Panc1 (cell line): ENCODE measurements around the gene ROS1. TPM values are rescaled to one million over a fixed set of nuclear protein-coding genes. Genes with fewer than 3 reads are reported as not detected.
"Not testable (repeated sequence)": the region's sequence is repeated elsewhere in the genome, so short reads cannot be mapped to it uniquely, and the experiment has no call there.

ENCODE experiments used
- ATAC-seq: fragments of 200-7000 bp; cut with Tn5 transposase; 2 replicates; pipeline ENCODE4 v1.9.1; 2020; ENCODE audit warnings: mild to moderate bottlenecking, moderate library complexity
- BruUV-seq: library from RNA; stranded (reverse); fragments of 400-500 nt; replicated peaks from 2 replicates; lab custom pipeline; 2021; lab: Mats Ljungman, UMichigan
- CTCF ChIA-PET: fragments of 300-600 bp; sonication (Branson Sonifier 250); formaldehyde crosslinking; loops from one replicate; lab custom pipeline; 2022; ENCODE audit warnings: antibody characterized with exemption; lab: Charles Lee
- POLR2A ChIA-PET: fragments of 300-600 bp; sonication (Branson Sonifier 250); formaldehyde crosslinking; loops from one replicate; lab custom pipeline; 2022; ENCODE audit warnings: antibody characterized with exemption; lab: Charles Lee
- DNase-seq: peaks from one replicate; pipeline ENCODE4 v3.0.0-alpha.2; 2010; ENCODE audit warnings: low read depth, low spot score
- H3K27ac ChIP-seq: 2 replicates; pipeline ENCODE4 v1.5.1; 2011; ENCODE audit warnings: mild to moderate bottlenecking, low read length, inconsistent platforms
- H3K27me3 ChIP-seq: fragments of 200-500 bp; sonication (Bioruptor generic); 2 replicates; pipeline ENCODE4 v1.6.0; 2014; ENCODE audit warnings: low read length, inconsistent platforms; ENCODE audit not compliant: control insufficient read depth, insufficient read depth
- H3K36me3 ChIP-seq: fragments of 200-500 bp; sonication (Bioruptor generic); 2 replicates; pipeline ENCODE4 v1.5.1; 2014; ENCODE audit warnings: inconsistent platforms, mild to moderate bottlenecking, low read length, moderate library complexity; ENCODE audit not compliant: control insufficient read depth, insufficient read depth
- H3K4me1 ChIP-seq: 2 replicates; pipeline ENCODE4 v1.5.1; 2011; ENCODE audit warnings: inconsistent platforms, mild to moderate bottlenecking, low read length, moderate library complexity; ENCODE audit not compliant: control insufficient read depth, insufficient read depth
- H3K4me3 ChIP-seq, 2 experiments: 2 replicates each; pipeline ENCODE4 v1.5.1; 2011 to 2012; ENCODE audit warnings: low read depth in 2 of 2, low read length in 2 of 2, mild to moderate bottlenecking in 2 of 2, inconsistent platforms in 1 of 2, moderate library complexity in 1 of 2
- H3K9me3 ChIP-seq: fragments of 200-500 bp; sonication (Bioruptor generic); 2 replicates; pipeline ENCODE4 v1.5.1; 2014; ENCODE audit warnings: low read depth, mild to moderate bottlenecking, inconsistent platforms, low read length, moderate library complexity; ENCODE audit not compliant: control insufficient read depth, insufficient read depth
- CTCF ChIP-seq: fragments of 450-650 bp; IDR thresholded peaks from 2 replicates; pipeline ENCODE4 v1.5.1; 2017; ENCODE audit warnings: mild to moderate bottlenecking
- POLR2AphosphoS5 ChIP-seq: IDR thresholded peaks from 2 replicates; pipeline ENCODE4 v1.6.1; 2012; ENCODE audit warnings: mild to moderate bottlenecking, low read depth, low read length, moderate library complexity
- REST ChIP-seq, 2 experiments: IDR thresholded peaks; 2 replicates each; pipeline ENCODE4 v1.6.1; 2011 to 2012; ENCODE audit warnings: low read depth in 2 of 2, control low read depth in 1 of 2, low read length in 1 of 2, mild to moderate bottlenecking in 1 of 2, moderate library complexity in 1 of 2; ENCODE audit not compliant: insufficient read depth in 1 of 2
- SIN3A ChIP-seq: IDR thresholded peaks from 2 replicates; pipeline ENCODE4 v1.6.1; 2012; ENCODE audit warnings: low read depth, mild to moderate bottlenecking, low read length, moderate library complexity, borderline replicate concordance; ENCODE audit not compliant: insufficient read depth
- TCF7L2 ChIP-seq: IDR thresholded peaks from 2 replicates; pipeline ENCODE4 v1.6.1; 2011; ENCODE audit warnings: mild to moderate bottlenecking, low read depth, low read length, inconsistent platforms
- in situ Hi-C: cut with HindIII; loops from 2 replicates; pipeline ENCODE4 v1.10.0; 2016; ENCODE audit warnings: low sequenced_read_pairs, low pct_unique_long_range_greater_than_20kb
- intact Hi-C: fragments of 100-400 bp; cut with micrococcal nuclease; formaldehyde crosslinking; loops from one replicate; pipeline ENCODE4 v1.10.0; 2022; ENCODE audit not compliant: unreplicated experiment
- total RNA-seq: library from RNA; stranded (reverse); gene quantifications from one replicate; pipeline ENCODE4 v1.2.1, GENCODE V29; 2021; ENCODE audit not compliant: unreplicated experiment

ROS1 gene
- total RNA-seq, 1 experiment from 2014 or later, result 0.10 TPM

- TF ChIP-seq TCF7L2 (no peak), POLR2AphosphoS5 (no peak), CTCF (no peak), SIN3A (no peak), REST (IDR thresholded peaks at IDR 0.05; ENCODE audit: insufficient read depth in 1 of 2, low read depth in 2 of 2, low read length in 1 of 2) (no peak)
- Histone ChIP-seq H3K27me3 (no peaks in the 10 kb centered on the region), H3K4me3 (no peak overlapping the region), H3K27ac (no peak overlapping the region), H3K9me3 (no peaks in the 10 kb centered on the region), H3K4me1 (no peaks in the 10 kb centered on the region), H3K36me3 (no peaks in the 10 kb centered on the region)
- in situ Hi-C loops (no loop called here), intact Hi-C loops (no loop called here)
- BruUV-seq, result no TSS peak
- ATAC-seq, result no peak
- ChIA-PET POLR2A (no interaction called here), CTCF (no interaction called here)
- DNase-seq, result no peak
Observed at GRCh38 chr6:117469356-117469755, 43.6 kb upstream of the ROS1 start.

- ATAC-seq, in situ Hi-C loops: not testable (repeated sequence)
Observed at GRCh38 chr6:117468527-117468926, 42.8 kb upstream of the ROS1 start.

GRCh38 chr6:117467876-117468275 is 42.1 kb upstream of the ROS1 start:
- POLR2A ChIA-PET, result no interaction called here
- BruUV-seq, result no TSS peak
- intact Hi-C loops (no loop called here), in situ Hi-C loops (no loop called here)
- no peak for TF ChIP-seq SIN3A
- Histone ChIP-seq H3K36me3 (no peaks in the 10 kb centered on the region), H3K27me3 (no peaks in the 10 kb centered on the region), H3K4me3 (no peak overlapping the region), H3K4me1 (no peaks in the 10 kb centered on the region), H3K27ac (no peak overlapping the region), H3K9me3 (no peaks in the 10 kb centered on the region)
- ATAC-seq, result no peak
- CTCF ChIA-PET, result no interaction called here
- no peak for DNase-seq

More at GRCh38 chr6:117468527-117468926, 42.8 kb upstream of the ROS1 start:
- H3K4me3 ChIP-seq, H3K27me3 ChIP-seq, DNase-seq, H3K27ac ChIP-seq, H3K36me3 ChIP-seq, H3K4me1 ChIP-seq, BruUV-seq, POLR2A ChIA-PET, intact Hi-C loops, H3K9me3 ChIP-seq, CTCF ChIA-PET: not testable (repeated sequence)
